Smooth muscle cell (in vitro differentiated cells): ENCODE results near the gene MLXIP. TPM values are rescaled to one million over a fixed set of nuclear protein-coding genes. Genes with fewer than 3 reads are reported as not detected.

Experiments
- DNase-seq: peaks from one replicate; lab custom pipeline; 2025; ENCODE audit not compliant: unreplicated experiment; lab: John Stamatoyannopoulos, UW
- H2AFZ ChIP-seq: fragments of 200-600 bp; sonication (generic); 2 replicates; pipeline ENCODE4 v1.6.0; 2016; ENCODE audit warnings: antibody characterized with exemption, low read depth, mild to moderate bottlenecking
- H3F3A ChIP-seq: fragments of 200-600 bp; sonication (generic); 2 replicates; pipeline ENCODE4 v1.6.0; 2017; ENCODE audit warnings: antibody characterized with exemption, low read depth
- H3K27ac ChIP-seq: fragments of 200-600 bp; sonication (generic); 2 replicates; pipeline ENCODE4 v1.5.1; 2016; ENCODE audit warnings: low read depth, mild to moderate bottlenecking
- H3K27me3 ChIP-seq: fragments of 200-600 bp; sonication (generic); 2 replicates; pipeline ENCODE4 v1.6.1; 2016; ENCODE audit warnings: low read depth, mild to moderate bottlenecking
- H3K36me3 ChIP-seq: fragments of 200-600 bp; sonication (generic); 2 replicates; pipeline ENCODE4 v1.5.1; 2016; ENCODE audit warnings: low read depth
- H3K4me1 ChIP-seq: fragments of 200-600 bp; sonication (generic); 2 replicates; pipeline ENCODE4 v1.5.1; 2016; ENCODE audit warnings: low read depth
- H3K4me2 ChIP-seq: fragments of 200-600 bp; sonication (generic); 2 replicates; pipeline ENCODE4 v1.6.0; 2016; ENCODE audit warnings: mild to moderate bottlenecking
- H3K4me3 ChIP-seq: fragments of 200-600 bp; sonication (generic); 2 replicates; pipeline ENCODE4 v1.5.1; 2016; ENCODE audit warnings: mild to moderate bottlenecking
- H3K79me2 ChIP-seq: fragments of 200-600 bp; sonication (generic); 2 replicates; pipeline ENCODE4 v1.6.0; 2016; ENCODE audit warnings: low read depth, mild to moderate bottlenecking
- H3K9ac ChIP-seq: fragments of 200-600 bp; sonication (generic); 2 replicates; pipeline ENCODE4 v1.6.0; 2016; ENCODE audit warnings: low read depth
- H3K9me3 ChIP-seq: fragments of 200-600 bp; sonication (generic); replicated peaks from 2 replicates; pipeline ENCODE4 v1.5.1; 2016; ENCODE audit warnings: low read depth
- H4K20me1 ChIP-seq: fragments of 200-600 bp; sonication (generic); 2 replicates; pipeline ENCODE4 v1.6.0; 2016; ENCODE audit warnings: low read depth
- CTCF ChIP-seq: fragments of 200-600 bp; sonication (generic); IDR thresholded peaks from 2 replicates; pipeline ENCODE4 v1.5.1; 2017; ENCODE audit warnings: borderline replicate concordance, mild to moderate bottlenecking, antibody characterized with exemption; ENCODE audit not compliant: insufficient read depth, poor library complexity, severe bottlenecking
- WGBS: methylation state at CpG from one replicate; pipeline ENCODE4 v1.1.7; 2016; ENCODE audit warnings: low lambda C conversion rate; 5-methylcytosine and 5-hydroxymethylcytosine counted together
- polyA plus RNA-seq: library from polyadenylated mRNA; unstranded; fragments of >200 nt; fragmentation: Nextera tagmentation; extraction: Ambion mirVana; gene quantifications from 2 replicates; pipeline ENCODE4 v1.2.1, GENCODE V29; 2016
- total RNA-seq: library from RNA; depleted of rRNA; stranded (reverse); fragments of >200 nt; gene quantifications from 2 replicates; pipeline ENCODE4 v1.2.3, GENCODE V29; 2014

MLXIP gene
- total and polyA plus RNA-seq, 2 experiments from 2014 or later, result 11.8 to 15.3 TPM

- no peaks in the 10 kb centered on the region for H3K9me3 ChIP-seq
- 22% methylated on average over 18 of the region's 18 CpGs for WGBS
- peak overlapping the region; percentile 85 for H3K9ac ChIP-seq
- no peaks in the 10 kb centered on the region for H3K36me3 ChIP-seq
- H3K27me3 ChIP-seq, result no peaks in the 10 kb centered on the region
- H3K4me3 ChIP-seq, result peak overlapping the region; percentile 67
- H3K27ac ChIP-seq, result peak overlapping the region; percentile 97
- peaks cover 34% of the 10 kb centered on the region for H4K20me1 ChIP-seq
- H3K4me1 ChIP-seq, result peaks cover 32% of the 10 kb centered on the region
- no peak for DNase-seq
- H3K79me2 ChIP-seq, result peaks cover 55% of the 10 kb centered on the region
- no peak overlapping the region for H2AFZ ChIP-seq
- H3F3A ChIP-seq, result peaks cover 19% of the 10 kb centered on the region
- TF ChIP-seq CTCF, result no peak
- H3K4me2 ChIP-seq, result peak overlapping the region; percentile 91
Measured at GRCh38 chr12:122080149-122081082, 1.9 kb downstream of the MLXIP start.

- no peak for DNase-seq
Measured at GRCh38 chr12:122081083-122081696, 2.6 kb downstream of the MLXIP start.

GRCh38 chr12:122081697-122082221, 3.2 kb downstream of the MLXIP start:
- Histone ChIP-seq H2AFZ (no peak overlapping the region), H3K27ac (peak overlapping the region; percentile 97), H3K79me2 (peaks cover 68% of the 10 kb centered on the region), H3K27me3 (no peaks in the 10 kb centered on the region), H3K4me2 (peak overlapping the region; percentile 91), H3K4me1 (peaks cover 32% of the 10 kb centered on the region), H3F3A (peaks cover 19% of the 10 kb centered on the region), H3K4me3 (peak overlapping the region; percentile 67), H3K9ac (peak overlapping the region; percentile 85), H4K20me1 (peaks cover 48% of the 10 kb centered on the region), H3K9me3 (no peaks in the 10 kb centered on the region), H3K36me3 (no peaks in the 10 kb centered on the region)
- TF ChIP-seq CTCF, result no peak
- no peak for DNase-seq
- 20% methylated on average over 7 of the region's 7 CpGs for WGBS

More at GRCh38 chr12:122081083-122081696, 2.6 kb downstream of the MLXIP start:
- peak overlapping the region; percentile 91 for H3K4me2 ChIP-seq
- peaks cover 32% of the 10 kb centered on the region for H3K4me1 ChIP-seq
- H3K79me2 ChIP-seq, result peaks cover 63% of the 10 kb centered on the region
- TF ChIP-seq CTCF, result no peak
- H2AFZ ChIP-seq, result no peak overlapping the region
- H3K27ac ChIP-seq, result peak overlapping the region; percentile 97
- no peaks in the 10 kb centered on the region for H3K36me3 ChIP-seq
- H3K9ac ChIP-seq, result peak overlapping the region; percentile 85
- no peaks in the 10 kb centered on the region for H3K27me3 ChIP-seq
- no peaks in the 10 kb centered on the region for H3K9me3 ChIP-seq
- H3K4me3 ChIP-seq, result peak overlapping the region; percentile 67
- H4K20me1 ChIP-seq, result peaks cover 42% of the 10 kb centered on the region
- WGBS, result 68% methylated on average over 9 of the region's 9 CpGs
- H3F3A ChIP-seq, result peaks cover 19% of the 10 kb centered on the region
